Skin of body (tissue), 2 donors: ENCODE data around the gene HLA-B. TPM values are rescaled to one million over a fixed set of nuclear protein-coding genes. Genes with fewer than 3 reads are reported as not detected.
"Not testable (repeated sequence)": the region's sequence is repeated elsewhere in the genome, so short reads cannot be mapped to it uniquely, and the experiment has no call there.

ENCODE experiments used
- DNase-seq: peaks from one replicate; lab custom pipeline; 2025; lab: John Stamatoyannopoulos, UW
- total RNA-seq: library from RNA; depleted of rRNA; stranded (reverse); fragments of >200 nt; gene quantifications from one replicate; pipeline ENCODE4 v1.2.3, GENCODE V29; 2014

HLA-B gene
- total RNA-seq, 1 donor from 2014 or later: 155 TPM

DNA sequence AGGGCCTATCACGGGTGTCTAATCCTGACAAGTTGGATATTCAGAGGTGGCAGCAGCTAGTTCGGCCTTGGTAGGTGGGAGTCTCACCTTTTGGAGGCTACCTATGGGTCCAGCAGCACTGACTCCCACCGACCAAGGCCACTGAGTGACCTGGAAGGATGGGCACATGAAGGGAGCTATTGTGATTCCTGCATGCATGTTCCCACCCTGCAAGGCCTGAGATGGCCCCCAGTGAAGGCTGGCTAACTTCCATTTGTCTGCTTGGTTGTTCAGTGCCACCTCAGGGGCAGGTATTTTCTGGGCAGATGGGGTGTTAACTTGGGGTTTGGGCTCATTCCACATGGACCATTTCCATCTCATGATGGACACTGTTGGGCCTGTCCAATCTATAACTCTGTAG is 28.1 kb upstream of the HLA-B start:
- no peak for DNase-seq

DNA sequence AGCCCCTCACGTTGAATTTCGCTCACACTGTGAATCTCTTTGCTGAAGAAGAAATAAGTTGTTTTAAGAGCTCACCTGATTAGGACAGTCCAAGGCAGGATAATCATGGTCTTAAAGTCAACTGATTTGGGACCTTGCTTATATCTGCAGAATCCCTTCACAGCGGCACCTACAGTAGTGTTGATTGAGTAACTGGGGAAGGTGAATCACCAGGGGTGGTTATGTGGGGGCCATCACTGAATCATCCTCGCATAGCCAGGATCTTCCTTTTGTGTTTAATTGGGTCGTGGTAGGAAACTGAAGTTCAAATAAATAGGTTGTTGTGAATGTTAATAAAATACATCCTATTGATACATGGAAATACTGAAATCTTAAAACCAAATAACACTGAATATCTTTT is 26.2 kb upstream of the HLA-B start:
- DNase-seq: no peak

- DNase-seq: no peak
Observed at GRCh38 chr6:31381666-31382065, 24.7 kb upstream of the HLA-B start.

DNA sequence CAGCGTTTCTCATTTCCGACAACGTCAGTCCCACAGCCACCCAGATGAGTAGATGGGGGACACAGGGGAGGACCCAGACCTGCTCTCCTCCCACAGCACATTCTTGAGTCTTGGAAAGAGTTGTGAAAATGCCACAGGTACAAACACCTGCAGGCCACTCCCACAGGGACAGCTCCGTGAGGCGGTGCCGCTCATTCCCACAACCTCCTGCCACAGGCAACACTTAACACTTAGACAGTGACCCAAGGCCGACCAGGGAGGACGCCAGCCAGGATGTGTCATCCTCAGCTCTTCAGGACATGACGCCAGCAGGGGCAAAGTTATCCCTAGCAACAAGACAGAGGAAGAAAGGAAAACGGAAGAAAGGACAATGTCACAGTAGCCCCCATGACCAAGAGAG is 22.9 kb upstream of the HLA-B start:
- no peak for DNase-seq

DNA sequence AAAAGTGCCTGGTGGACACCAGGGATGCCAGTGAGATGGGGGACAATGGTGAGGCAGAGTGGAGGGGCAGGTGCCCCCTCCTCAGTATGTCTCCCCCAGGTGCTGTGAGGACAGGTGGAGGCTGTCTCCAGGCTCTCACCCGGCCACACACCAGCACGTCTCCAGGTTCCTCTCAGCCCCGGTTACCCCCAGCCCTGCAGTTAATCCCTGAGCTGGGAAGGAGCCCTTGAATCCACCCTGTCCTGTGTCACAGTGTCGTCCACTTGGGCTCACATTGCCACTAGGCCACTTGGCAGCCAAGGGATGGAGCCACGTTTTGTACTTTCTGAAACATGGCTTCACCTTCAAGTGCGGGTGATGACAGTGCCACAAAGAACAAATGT is 21.7 kb upstream of the HLA-B start:
- no peak for DNase-seq

DNA sequence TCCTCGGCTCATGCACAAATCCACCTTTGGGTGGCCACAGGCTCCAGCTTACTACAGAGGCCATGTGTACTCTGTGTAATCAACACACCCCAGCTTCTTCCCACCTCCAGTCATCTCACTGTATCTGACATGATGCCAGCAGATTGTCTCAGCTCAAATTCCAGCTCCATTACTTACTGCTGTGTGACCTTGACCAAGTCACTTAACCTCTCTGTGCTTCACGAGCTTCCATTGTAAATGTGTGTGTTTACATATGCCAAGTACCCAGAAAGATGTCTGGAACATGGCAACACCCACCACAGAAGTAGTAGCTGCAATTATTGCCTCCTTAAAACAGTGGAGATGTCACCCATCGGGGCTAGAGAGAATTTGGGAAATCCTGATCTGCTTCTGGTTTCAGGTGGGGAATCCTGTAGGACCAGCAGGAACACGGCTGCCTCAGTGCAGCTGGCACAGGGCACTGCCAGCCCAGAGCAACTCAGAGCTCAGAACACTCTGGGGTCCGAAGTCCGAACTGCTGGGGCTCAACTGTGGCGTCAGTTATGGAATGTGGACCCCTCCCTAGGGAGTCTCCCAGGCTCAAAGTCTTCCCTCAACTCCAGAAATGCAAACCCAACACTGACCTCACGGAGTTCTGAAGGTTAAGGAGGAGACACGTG is 21.2 kb upstream of the HLA-B start:
- no peak for DNase-seq

GRCh38 chr6:31377029-31377428 is 20.1 kb upstream of the HLA-B start:
- DNase-seq: no peak

DNA sequence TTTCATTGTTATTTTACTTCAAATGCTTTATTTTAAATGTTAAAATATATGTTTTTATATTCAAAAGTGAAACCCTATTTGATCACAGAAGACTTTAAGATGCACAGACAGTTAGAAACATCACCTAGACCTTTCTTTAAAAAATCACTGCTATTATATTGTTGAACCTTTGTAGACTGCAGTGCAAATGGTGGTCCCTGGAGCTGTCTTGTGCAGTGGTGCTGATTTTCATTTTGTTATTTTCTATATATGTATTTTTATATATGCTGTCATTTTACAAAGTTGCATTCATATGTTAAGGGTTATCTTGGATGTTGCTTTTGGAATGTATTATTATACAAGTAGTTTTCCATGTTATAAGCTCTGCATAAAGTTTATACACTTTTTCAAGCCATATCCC is 18.7 kb upstream of the HLA-B start:
- DNase-seq: no peak

- DNase-seq: not testable (repeated sequence)
Observed at GRCh38 chr6:31374118-31374517, 17.1 kb upstream of the HLA-B start.

DNA sequence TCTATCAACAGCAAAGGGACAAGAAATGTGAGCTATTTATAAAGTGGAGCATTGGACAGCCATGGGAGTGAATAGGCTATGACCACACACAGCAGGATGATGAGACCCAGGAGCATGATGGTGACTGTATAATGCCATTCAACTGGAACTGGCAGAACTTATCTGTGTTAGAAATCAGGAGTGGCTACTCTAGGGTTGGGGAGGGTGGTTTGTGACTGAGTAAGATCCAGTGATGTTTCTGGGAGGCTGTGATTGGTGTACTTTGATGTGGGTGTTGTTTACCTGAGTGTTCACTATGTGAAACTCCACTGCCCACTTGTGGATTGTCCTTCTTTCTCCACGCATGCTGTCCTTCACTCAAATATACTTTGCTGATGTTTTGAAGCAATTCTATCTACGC is 11.5 kb upstream of the HLA-B start:
- no peak for DNase-seq

- peak; percentile 58 for DNase-seq
Observed at GRCh38 chr6:31366693-31367470, 9.9 kb upstream of the HLA-B start.

DNA sequence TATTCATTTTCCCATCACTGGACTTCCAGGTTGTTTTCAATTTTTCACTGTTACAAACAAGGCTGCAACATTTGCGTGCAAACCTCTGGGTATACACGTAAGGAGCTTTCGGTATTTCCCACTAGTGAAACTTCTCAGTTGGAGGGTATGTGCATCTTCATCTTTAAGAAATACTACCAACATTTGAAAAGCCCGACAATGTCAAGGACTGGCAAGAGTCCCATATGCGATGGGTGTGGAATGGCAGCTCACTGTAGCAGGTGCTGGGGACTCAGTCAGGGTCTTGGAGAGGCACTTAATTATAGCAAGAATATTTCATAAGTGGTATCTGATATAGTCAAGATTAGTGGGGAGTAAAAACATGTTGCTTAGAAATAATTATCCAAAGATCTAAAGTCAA is 8.9 kb upstream of the HLA-B start:
- no peak for DNase-seq

DNA sequence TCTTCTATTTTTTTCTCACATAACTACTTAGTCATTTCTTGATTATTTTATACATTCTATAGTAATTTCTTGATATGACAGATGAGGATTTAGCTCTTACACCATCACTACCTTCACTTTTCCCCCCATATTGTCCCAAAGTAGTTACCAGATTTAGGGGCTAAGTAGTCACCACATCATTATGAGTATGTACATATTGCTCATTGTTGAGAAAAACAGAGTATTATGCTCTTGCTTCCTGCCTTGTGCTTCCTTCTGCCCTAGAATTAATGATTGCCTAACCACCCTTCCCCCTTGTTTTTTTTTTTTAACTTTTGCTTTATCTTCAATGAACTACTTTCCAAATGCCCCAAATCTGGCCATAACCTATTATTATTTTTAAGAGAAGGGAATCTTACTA is 6.8 kb upstream of the HLA-B start:
- no peak for DNase-seq

DNA sequence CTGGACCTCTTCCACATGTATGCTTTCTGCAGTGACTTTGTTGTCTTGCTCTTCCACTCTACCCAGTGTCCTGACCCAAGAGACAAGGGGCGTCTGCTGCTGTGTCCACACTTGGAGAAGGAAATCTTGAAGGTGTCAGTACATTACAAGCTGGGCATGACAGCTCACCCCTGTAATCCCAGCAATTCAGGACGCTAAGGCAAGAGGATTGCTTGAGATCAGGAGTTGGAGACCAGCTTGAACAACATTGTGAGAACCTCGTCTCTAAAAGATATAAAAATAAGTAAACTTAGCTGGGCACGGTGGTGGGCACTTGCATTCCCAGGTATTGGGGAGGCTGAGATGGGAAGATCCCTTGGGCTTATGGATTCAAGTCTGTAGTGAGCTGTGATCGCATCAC is 5.8 kb upstream of the HLA-B start:
- DNase-seq: no peak

GRCh38 chr6:31359581-31359980 is 2.6 kb upstream of the HLA-B start:
- no peak for DNase-seq

- no peak for DNase-seq
Observed at GRCh38 chr6:31358302-31358701, 1.3 kb upstream of the HLA-B start.

- no peak for DNase-seq
Observed at GRCh38 chr6:31357886-31358285, 907 bp upstream of the HLA-B start.

- no peak for DNase-seq
Observed at GRCh38 chr6:31356216-31356945, 598 bp downstream of the HLA-B start.

DNA sequence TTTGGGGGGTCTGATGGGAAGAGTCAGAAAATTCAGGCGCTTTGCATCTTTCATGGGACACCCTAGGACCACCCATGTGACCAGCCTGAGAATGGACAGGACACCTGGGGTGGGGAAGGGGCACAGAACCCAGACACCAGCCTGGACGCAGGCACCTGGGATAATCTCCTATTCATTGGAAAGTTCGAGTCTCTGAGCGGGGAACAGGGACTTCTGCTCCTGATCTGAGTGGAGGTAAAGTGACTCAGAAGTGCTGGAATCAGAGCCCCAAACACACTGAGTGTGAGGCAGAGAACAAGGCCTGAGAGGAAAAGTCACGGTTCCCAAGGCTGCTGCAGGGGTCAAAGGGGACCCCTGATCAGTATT is 1.4 kb downstream of the HLA-B start:
- no peak for DNase-seq

DNA sequence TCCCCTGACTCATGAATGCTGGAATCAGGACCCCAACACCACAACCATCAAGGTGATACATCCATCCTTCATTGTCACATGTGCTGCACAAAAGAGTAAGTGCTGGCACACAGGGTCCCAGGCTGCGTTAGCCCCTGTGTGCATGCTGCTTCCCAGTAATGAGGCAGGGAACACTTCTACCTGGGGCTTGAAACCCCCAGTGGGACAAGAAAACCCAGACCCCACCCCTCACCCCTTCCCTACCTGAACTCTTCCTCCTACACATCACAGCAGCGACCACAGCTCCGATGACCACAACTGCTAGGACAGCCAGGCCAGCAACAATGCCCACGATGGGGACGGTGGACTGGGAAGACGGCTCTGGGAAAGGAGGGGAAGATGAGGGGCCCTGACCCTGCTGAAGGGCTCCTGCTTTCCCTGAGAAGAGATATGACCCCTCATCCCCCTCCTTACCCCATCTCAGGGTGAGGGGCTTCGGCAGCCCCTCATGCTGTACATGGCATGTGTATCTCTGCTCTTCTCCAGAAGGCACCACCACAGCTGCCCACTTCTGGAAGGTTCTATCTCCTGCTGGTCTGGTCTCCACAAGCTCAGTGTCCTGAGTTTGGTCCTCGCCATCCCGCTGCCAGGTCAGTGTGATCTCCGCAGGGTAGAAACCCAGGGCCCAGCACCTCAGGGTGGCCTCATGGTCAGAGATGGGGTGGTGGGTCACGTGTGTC is 2.0 kb downstream of the HLA-B start:
- no peak for DNase-seq

GRCh38 chr6:31354158-31354863 is 2.7 kb downstream of the HLA-B start:
- DNase-seq: no peak
